NCI-H146 (cell line): ENCODE measurements around the gene NR1H2.
A peak's percentile ranks its signal among the peaks of the same experiment; 100 is the strongest.
"Not testable (repeated sequence)": the region's sequence is repeated elsewhere in the genome, so short reads cannot be mapped to it uniquely, and the experiment has no call there.

Experiments
- DNase-seq: peaks from one replicate; lab custom pipeline; 2025; lab: John Stamatoyannopoulos, UW

NR1H2 gene

DNA sequence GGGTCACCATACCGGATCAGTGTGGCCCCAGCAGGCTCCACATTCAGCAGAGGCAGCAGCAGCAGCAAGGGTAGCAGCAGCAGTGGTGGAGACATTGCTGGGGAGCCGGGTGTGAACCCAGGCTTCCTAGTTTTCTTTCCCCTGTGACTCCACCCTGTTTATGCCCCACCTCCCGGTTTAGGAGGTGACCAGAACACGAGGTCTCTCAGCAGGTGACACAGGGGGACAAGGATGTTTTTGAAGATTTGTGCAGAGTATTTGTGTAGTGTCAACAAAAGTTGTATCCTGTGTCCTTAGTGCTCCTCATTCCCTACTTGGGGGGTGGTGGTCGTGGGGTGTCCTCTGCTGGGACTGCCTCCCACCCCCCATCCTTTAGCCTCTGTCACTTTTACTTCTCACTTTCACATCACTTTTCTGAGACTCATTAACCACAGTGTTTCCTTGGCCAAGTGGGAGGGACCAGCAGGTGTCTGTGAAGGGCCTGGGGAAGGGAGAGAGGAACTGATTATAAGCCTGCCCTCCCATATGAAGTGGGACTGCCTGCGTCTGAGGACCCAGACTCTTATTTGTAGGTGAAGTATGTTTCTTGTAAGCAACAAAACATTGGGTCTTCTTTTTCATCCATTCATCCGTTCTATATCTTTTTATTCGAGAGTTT, 31.5 kb upstream of the NR1H2 start:
- DNase-seq = no peak

DNA sequence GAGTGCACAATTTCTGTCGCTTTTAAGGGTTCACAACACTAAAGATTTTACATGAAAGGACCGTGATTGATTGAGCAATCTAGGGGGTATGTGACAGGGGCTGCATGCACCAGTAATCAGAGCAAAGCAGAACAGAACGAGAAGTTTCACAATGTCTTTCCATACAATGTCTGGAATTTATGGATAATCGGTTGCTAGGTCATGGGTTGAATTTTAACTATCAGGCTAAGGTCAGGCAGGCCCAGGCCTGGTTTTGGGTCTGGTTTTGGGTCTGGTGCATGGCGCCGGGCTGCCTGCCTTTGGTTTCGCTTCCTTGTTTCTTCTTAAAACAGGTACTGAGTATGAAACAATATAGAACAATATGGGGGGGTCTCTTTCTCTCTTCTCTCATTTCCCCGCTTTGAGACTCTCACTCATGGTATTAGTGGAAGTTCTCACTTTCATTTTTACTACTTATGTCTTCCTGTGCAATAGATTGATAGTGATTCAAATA, 29.1 kb upstream of the NR1H2 start:
- DNase-seq = not testable (repeated sequence)

DNA sequence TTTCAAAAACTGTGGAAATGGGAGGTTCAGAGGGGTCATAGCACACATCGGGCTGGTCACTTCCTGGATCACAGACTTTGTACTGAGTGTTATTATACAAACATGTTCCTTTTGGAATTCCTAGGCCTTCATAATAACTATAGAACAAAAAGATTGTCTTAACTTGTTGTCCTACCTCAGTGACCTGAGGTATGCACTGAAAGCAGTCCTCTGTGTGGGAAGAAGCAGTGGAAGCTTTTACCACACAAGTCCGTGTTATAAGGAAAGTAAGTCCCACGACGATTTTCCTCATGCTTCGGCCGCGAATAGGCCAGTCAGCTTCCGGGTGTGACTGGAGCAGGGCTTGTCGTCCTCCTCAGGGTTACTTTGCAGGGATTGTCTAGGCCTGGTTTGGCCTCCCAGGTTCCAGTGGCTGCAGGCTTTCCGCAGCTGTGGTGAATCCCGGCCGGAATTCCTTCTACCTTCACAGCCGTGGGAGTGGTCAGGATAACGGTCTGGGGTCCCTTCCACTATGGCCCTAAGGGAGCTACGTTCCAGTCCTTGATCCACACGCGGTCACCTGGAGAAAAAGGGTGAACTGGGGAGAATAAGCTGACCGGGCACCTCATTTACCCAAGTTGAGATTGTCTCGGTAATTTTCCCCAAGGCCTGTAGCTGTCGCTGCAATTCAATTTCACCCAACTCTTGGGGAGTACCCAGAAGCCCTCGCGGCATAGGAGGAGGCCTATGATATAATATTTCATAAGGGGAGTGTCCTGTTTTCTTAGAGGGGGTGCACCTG, 26.8 kb upstream of the NR1H2 start:
- DNase-seq = no peak

DNA sequence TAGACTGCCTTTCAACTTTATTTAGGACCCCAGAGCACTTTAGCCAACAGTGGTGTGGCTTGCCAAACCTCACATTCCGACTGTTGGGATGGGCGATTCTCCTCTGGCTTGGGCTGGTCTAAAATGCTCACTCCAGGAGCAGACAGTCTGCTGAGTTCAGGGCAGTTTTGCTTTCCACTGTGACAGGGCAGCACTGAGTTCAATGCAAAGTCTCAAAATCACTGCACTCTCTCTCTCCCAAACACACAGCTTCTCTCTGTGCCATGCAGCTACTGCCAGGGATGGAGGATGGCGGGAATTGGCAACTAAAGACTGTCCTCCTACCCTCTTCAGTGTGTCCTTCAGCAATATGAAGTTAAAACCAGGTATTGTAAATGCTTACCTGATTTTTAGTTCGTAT, 24.0 kb upstream of the NR1H2 start:
- no peak for DNase-seq

DNA sequence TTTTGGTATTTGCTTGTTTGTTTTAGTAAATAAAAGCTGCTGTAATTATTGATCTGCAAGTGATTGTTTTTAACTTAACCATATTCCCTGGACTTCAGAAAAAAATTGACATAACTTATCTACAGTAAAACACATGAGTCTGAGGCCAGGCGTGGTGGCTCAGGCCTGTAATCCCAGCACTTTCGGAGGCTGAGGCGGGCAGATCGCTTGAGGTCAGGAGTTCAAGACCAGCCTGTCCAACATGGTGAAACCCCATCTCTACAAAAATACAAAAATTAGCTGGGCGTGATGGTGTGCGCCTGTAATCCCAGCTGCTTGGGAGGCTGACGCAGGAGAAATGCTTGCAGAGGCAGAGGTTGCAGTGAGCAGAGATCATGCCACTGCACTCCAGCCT, 22.8 kb upstream of the NR1H2 start:
- not testable (repeated sequence) for DNase-seq

DNA sequence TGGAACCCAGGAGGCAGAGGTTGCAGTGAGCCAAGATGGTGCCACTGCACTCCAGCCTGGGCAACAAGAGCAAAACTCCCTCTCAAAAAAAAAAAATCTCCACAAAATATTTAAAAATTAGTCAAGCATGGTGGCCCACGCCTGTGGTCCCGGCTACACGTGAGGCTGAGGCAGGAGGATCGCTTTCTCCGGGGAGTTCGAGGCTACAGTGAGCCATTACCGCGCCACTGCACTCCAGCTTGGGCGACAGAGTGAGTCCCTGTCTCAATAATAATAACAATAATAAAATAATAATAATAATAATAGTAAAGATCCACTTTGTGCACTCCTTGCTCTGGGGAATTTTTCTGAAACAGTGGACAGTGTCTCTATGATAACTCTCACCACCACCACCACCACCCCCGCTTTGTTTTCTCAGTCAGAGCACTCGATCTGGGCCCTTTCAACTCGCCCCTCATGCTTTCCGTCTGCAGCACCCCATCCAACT, 19.5 kb upstream of the NR1H2 start:
- DNase-seq = no peak

DNA sequence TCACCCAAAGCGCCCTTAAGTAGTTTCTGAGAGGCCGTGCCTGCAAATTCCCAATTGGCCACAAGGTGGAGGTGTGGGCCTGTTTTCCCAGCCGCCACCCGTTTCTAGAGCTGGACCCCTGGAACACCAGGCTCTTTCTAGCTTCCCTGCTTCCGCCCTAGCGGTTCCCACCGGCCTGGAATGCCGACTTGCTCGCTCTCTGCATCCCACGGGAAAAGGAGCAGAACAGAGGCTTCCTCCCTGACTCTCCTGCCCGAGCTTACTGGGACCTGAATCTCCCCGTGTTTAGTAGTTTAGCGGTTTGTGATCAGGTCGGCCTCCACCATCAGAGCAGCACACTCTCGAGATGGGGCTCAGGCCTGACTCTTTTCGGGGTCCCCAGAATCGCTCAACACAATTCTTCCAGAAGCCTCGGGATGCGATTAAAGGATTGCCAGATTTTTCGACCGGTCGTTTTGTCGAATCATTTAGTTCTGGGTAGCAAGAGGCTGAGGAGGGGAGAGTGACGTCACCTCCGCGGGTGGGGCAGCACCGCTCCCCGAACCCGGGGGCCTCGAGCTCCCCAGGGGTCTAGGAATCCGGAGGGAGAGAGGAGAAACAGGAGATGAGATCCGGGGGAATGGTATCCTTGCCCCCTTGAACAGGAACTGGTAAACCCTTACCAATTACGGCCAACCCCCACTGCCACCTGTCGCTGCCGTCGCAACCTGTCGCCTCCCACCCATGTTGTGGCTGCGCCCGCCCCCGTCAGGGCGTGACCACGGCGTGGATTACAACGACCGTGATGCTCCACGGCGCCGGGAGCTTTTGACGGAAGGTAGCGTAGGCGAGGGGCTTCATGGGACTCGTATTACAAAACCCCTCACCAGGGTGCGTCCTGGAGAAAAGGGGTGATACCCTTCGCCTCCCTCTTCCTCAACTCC, 18.8 kb upstream of the NR1H2 start:
- peak; percentile 80 for DNase-seq

DNA sequence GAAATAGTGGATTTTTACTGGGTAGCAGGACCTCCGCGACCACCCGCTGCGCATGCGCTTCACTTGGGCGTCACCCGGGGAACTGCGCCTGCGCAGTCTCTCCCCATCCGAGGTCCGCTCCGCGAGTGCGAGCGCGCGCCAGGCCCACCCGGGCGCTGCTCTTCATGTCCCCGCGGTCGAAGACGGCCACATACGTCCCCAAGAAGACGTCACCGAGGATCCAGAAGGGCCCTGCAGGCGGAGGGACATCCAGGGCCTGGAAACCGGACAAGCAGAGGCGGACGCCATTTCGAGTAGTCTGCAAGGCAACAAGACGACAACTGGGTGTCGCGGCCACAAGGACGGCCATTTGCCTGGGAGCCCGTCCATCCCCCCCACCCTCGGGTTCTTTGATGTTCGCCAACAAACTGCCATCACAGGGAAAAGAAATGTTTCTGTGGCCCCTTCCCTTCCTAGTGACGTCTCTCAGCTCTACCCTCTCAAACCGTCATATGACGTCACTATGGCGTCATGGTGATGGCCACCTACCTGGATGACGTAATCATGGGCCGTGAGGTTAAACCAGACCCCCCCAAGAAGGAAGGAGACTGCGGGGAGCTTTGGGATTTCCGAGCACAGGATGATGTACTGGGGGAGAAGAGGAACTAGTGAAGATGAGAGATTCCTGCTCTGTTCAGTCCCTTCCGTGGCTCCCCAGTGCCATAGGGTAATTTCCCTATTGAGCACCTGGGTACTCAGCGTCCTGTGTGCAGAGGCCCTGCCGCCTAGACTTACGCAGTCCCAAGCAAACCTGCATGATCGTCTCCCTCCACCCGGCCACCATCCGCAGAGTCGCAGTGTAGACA, 17.6 kb upstream of the NR1H2 start:
- no peak for DNase-seq

DNA sequence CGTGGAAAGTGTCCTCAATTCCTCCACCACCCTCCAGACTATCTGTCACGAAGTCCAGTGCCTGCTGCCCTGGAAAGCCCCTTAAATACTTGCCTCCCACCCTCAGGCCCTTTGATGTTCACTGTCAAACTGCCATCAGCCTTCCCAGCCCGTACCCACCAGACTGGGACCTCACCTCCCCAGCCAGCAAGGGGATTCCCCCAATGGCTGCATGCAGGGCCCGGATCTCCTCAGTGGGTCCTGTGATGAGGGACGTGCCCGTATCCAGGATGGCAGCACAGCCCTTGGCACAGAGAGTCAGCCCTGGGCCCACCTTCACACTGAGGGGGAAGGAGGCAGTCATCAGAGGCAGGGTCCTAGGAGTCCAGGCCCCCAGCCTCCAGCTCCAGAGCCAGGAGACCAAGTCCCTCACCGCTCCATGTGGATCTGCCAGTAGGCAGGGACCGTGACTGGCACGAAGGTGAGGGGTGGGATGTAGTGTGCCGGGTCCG, 16.9 kb upstream of the NR1H2 start:
- DNase-seq = no peak

DNA sequence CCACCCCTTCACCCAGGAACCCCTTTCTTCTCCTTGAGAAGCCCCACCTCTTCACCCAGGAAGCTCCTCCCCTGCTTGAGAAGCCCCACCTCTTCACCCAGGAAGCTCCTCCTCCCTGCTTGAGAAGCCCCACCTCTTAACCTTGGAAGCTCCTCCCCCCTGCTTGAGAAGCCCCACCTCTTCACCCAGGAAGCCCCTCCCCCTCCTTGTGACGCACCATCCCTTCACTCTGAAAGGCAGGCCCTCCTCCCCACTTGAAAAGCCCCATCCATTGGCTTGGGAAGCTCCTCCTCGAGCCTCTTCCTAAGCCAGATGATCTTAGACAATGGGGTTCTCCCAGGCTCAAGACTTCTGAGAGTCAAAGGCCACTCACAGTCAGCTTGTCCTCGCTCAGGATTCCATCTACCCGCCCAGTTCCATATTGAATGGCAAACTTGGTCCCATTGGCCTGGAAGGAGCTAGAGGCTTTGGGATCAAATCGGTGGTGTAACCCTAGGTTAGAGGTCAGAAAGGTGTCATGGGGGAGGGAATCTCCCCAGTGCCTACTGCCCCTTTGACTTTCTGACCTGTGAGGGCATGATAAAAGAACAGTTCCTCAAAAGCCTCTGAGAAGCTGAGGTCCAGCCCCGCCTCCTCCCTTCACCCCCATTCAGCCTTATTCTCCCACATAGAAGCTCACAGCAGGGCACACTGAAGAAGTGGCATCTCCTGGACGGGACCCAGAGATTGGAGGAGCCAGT, 14.8 kb upstream of the NR1H2 start:
- DNase-seq = no peak

DNA sequence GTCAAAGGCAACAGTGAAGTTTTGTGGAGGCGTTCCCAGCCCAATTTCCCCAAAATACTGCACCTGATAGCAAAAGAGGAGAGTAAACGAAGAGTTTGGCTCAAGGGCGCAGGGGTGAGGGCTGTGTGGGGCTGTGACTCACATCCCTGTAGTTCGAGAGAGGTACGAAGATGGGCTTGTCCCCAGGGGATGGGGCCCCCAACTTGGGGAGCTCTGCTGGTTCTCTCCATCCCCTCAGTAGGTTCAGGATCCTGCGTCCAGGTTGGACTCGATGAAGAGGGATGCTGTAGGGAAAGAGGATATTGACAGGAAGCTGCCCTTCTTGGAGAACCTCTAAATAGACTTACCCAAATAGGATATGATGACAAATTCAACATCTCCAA, 14.2 kb upstream of the NR1H2 start:
- DNase-seq = no peak

DNA sequence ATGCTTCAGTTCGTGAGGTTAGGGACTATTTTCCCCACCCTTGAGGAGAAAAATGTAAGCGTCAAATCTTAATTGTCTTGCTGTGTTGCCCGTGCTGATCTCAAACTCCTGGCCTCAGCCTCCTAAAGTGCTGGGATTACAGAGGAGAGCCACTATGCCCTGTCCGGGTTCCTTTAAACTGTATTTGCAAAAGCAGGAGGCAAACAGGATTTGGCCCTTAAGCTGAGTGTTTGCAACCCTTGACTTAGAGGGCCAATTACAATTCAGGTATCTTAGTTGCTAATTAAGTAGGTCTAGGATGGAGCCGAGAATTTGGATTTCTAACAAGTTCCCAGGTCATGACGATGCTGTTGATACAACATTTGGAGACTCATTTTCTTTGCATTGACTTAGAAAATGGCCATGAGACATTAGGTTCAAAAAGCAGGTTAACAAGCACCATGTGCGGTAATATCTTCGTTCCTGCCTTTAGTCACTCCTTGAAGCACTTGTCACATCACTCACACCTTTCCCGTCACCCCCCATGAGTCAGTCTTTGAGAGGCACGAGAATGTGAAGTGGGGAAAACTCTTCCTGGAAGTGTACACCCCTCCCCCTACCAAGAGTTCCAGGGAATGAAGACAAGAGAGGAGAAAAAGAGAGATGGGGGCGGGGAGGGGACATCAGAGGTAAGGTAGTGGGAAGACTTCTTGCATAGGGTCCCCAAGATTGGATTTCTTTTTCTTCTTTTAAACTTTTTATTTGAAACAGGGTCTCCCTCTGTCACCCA, 13.4 kb upstream of the NR1H2 start:
- no peak for DNase-seq

DNA sequence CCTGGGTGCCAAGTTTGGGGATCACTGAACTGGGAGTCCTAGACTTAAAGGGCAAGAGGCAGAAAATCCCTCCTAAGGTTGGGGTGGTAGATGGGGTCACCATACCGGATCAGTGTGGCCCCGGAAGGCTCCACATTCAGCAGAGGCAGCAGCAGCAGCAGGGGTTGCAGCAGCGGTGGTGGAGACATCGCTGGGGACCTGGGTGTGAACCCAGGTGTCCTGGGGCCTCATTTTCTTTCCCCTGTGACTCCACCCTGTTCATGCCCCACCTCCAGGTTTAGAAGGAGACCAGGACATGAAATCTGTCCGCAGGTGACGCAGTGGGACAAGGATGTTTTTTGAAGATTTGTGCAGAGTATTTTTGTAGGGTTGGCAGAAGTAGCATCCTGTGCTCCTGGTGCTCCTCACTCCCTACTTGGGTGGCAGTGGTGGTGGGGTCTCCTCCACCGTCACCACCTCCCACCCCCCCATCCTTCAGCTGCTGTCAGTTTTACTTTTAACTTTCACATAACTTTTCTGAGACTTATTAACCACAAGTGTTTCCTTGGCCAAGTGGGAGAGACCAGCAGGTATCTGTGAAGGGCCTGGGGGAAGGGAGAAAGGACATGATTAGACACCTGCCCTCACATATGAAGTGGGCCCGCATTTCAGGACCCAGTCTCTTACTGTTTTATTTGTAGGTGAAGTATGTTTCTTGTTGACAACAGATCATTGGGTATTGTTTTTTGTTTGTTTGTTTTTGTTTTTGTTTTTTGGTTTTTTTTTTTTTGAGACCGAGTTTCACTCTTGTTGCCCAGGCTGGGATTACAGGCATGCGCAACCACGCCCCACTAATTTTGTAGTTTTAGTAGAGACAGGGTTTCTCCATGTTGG, 10.6 kb upstream of the NR1H2 start, which contains the start of gene NAPSA:
NAPSA (minus strand) TSS at position 206 of the 873 bp plus-strand sequence; CDS start at position 188, 18 bp downstream.
- no peak for DNase-seq

DNA sequence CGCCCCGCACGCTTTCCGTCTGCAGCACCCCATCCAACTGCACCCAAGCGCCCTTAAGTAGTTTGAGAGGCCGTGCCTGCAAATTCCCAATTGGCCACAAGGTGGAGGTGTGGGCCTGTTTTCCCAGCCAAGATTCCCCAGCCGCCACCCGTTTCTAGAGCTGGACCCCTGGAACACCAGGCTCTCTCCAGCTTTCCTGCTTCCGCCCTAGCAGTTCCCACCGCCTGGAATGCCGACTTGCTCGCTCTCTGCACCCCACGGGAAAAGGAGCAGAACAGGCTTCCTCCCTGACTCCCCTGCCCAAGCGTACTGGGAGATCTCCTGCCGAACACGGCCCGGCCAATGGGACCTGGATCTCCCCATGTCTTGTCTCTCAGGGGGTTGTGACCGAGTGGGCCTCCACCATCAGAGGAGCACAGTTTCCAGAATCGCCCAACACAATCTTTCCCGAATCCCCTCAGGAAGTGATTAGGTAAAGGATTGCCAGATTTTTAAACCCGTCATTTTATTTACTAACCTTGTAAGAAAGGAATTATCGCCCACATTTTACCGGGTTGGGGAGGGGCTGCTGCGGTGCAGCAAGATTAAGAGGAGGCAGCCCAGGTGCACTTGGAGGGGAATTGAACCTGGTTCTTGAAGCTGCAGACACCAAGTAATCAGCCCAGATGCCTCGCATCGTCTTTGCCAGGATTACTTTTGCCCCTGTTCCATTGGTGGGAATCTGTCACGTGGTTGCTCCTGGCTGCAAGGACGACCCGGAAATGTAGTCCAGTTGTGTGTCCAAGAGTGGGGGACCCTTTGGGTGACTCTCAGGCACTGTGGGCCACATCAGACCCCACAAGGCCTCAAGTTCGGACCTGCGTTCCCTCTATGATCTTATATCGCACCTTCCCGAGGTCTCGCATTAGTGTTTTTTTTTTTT, 7.3 kb upstream of the NR1H2 start:
- peak; percentile 84 for DNase-seq

DNA sequence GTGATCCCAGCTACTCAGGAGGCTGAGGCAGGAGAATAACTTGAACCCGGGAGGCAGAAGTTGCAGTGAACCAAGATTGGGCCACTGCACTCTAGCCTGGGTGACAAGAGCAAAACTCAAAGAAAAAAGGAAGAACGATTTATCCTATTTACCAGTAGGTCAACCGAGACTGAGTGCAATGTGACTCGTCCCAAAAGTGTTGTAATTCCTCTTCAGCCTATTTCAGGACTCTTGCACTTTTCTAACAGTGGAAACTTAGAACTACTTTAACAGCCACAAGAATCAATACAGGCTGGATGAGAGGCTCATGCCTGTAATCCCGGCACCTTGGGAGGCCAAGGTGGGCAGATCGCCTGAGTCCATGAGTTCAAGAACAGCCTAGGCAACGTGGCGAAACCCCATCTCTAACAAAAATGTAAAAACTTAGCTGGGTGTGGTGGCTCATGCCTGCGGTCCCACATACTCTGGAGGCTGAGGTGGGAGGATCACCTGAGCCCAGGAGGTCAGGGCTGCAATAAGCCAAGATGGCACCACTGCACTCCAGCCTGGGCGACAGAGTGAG, 4.3 kb upstream of the NR1H2 start:
- no peak for DNase-seq

DNA sequence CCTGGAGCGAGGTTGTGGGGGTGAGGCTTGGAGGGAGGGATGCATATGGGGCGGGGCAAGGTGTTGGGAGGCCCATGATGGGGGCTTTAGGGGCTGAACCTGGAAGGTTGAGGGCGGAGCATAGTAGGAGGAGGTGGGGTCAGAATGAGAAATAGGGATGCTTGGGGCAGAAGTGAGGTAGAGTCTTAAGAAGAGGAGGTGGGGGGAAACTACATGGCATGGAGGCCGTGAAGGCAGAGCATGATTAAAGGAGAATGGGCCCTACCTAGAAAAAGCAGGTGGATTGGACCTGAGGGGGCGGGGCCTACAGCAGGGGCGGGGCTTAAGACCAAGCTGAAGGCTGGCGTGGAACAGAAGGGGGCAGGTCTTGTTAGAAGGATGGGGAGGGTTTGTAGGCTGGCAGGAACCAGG, 799 bp downstream of the NR1H2 start:
- peak; percentile 90 for DNase-seq

DNA sequence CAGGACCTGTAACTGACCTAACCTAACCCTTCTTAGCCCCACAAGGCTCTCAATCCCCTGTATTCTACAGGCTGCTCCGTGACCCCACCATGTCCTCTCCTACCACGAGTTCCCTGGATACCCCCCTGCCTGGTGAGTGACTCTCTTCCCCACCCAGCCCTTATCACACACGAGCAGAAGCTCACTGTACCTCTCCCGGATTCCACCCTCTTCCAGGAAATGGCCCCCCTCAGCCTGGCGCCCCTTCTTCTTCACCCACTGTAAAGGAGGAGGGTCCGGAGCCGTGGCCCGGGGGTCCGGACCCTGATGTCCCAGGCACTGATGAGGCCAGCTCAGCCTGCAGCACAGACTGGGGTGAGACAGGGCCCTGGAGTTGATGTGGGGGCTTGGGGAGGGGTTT, 1.3 kb downstream of the NR1H2 start:
- no peak for DNase-seq
